NCI-H1694 (cell line): ENCODE results near the gene CCN2.
"Not testable (repeated sequence)": the region's sequence is repeated elsewhere in the genome, so short reads cannot be mapped to it uniquely, and the experiment has no call there.

Experiments
- DNase-seq: peaks from one replicate; lab custom pipeline; 2025; lab: John Stamatoyannopoulos, UW

The CCN2 gene

DNA sequence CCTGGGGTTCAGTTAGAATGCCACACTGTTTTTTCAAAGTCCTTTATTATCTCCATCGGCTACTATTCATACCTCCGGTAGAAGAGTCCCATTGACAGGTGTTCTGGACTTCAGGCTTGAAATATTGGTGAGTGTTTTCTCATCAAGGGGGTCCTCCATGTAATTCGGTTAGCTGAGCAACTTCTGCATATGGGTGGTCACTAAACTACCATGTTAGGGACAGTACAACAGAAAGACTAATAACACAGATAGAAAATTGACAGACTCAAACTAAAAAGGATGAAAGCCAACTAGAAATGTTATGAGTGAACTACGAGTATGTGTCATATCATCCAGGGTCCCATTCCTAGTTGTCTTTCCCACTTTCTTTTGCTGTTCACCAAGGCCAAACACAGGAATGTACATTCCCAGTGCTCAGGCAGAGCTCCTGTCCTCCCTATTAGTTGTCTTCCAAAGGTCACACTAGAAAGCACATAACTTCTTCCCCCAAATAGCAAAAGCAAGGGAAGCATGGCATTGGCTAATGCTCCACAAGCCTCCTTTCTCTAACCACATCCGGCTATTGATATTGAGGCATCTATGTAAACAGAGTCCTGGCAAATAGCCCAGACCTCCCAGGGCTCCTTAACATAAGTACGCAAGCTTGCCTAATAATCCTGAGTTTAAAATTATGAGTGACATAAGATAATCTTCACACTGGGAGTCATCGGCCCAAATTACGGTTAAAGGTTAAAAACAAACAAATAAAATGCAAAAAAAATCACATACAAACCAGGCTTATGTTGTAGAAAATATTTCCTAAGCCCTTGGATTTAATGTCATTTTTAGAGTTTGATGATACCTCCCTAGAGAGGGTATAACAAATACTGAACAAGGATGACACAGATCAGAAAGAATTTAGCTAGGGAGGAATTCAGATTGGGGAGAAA is 13.2 kb downstream of the CCN2 start:
- no peak for DNase-seq

DNA sequence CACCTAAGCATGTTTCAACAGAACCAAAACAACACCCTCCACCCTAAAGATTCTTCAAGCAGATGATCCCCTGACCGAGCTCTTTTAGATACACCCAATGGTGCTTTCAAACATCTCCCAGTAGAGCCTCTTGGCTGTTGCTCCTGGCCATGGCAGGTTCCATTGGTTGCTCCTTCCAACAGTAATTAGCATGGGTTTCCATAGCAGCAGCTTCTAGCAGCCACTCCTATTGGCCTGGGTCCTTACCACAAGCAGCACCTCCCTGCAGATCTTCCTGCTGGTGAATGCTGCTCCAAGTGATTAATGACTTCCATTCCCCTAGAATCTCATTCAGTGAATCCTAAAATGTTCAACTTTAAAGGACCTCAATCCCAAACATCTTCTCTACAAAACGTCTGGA is 13.9 kb downstream of the CCN2 start:
- DNase-seq, result no peak

DNA sequence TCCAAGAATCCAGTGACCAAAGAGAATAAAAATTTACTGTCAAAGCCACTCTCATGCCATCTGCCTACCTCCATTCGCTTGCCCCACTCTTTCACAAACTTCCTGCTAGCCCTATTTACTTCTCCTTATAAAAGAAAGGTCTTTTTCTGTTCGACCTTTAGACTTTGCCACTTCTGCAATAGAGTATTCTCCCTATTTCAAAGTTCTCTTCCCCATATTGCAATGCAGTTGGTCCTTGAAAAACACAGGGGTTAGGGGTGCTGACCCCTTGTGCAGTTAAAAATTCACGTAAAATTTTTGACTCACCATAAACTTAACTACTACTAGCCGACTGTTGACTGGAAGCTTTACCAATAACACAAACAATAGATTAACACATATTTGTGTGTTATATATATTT is 15.0 kb downstream of the CCN2 start:
- no peak for DNase-seq

GRCh38 chr6:131931063-131931750 is 20.0 kb downstream of the CCN2 start:
- no peak for DNase-seq

DNA sequence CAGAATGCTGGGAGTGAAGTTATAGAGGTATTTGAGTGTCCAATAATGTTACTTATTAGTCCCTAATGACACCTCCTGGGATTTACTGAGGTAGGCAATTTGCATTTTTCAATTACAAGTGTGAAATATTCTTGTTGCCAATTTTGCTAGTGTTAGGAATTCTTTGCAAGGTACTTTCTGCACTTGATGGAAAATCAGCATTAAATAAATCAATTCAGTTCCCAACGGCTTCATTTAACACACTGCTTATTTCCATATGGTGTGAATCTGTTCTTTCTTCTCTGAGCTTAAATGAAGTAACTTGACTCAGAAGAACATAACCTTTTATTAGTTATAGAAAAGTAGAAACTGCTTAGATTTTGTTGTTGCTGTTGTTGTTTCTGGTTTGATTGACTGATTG is 21.2 kb downstream of the CCN2 start:
- DNase-seq, result no peak

DNA sequence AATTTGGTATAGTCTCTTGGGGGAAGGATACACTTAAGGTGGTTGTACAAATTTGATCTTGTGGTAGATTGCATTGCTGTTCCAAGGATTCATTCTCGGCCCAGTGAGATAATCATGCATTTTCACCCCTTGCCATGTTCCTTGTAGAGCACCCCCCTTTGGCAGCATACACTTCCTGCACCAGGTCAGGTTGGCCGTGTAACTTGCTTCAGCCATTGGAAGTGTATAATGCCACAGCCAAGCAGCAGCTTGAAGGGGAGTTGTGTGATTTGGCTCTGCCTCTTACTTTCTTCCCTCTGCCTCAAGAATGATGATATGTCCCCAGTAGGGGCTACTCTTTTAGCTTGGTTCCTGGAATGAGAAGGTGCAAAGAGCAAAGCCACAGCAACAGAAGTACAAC is 21.9 kb downstream of the CCN2 start:
- DNase-seq, result no peak

GRCh38 chr6:131924881-131925474 is 26.2 kb downstream of the CCN2 start:
- DNase-seq, result no peak

DNA sequence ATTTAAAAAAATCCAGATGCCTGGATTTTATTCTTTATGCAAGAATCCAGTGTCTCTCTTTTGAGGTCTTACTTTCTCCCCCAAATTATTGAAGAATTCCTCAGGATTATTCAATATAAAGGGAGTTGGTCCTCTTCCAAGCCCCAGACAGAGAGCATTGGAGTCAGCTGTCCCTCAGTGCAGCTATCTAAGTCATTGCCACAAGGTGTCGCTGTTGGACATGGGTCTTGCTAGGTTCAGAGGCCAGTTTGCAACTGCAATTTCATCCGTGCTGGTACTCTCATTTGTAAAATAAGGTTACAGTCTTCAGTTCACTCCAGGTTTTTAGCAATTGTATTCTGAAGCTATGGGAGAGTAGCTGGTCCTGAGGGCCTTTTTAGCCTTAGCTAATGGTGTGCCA is 27.8 kb downstream of the CCN2 start:
- peak; percentile 26 for DNase-seq

GRCh38 chr6:131920656-131921055 is 30.5 kb downstream of the CCN2 start:
- DNase-seq, result no peak

DNA sequence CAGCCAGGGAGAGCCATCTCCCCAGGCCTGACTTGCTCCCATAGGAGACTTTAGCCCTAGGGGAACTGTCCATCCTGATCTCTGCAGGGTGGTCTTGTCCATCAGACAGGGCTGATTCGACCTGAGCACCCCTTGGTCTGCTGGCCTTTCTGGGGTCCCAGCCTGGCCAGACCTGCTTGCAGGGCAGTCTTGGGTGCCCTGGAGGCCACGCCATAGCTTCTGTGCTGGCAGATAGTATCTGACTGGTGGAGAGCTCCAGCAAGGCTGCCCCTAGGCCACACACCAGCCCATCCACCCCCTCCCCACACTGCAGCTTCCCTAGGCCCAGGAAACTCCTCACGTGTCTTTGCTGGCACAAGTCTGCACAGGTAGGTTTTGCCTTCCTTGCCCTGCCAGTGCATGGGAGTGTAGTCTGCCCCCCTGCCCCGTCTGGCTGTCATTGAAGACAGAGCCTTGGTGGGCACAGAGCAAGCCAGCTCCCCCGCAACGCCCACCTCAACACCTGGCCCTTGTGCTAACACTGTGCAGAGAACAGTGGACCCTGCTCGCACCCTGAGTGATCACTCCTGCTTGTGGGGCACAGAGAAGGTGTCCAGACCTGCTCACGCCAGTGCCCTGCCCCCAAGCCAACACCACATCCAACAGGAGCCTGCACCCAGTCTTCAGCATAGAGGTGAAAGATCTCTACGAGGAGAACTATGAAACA is 32.4 kb downstream of the CCN2 start:
- DNase-seq, result no peak

DNA sequence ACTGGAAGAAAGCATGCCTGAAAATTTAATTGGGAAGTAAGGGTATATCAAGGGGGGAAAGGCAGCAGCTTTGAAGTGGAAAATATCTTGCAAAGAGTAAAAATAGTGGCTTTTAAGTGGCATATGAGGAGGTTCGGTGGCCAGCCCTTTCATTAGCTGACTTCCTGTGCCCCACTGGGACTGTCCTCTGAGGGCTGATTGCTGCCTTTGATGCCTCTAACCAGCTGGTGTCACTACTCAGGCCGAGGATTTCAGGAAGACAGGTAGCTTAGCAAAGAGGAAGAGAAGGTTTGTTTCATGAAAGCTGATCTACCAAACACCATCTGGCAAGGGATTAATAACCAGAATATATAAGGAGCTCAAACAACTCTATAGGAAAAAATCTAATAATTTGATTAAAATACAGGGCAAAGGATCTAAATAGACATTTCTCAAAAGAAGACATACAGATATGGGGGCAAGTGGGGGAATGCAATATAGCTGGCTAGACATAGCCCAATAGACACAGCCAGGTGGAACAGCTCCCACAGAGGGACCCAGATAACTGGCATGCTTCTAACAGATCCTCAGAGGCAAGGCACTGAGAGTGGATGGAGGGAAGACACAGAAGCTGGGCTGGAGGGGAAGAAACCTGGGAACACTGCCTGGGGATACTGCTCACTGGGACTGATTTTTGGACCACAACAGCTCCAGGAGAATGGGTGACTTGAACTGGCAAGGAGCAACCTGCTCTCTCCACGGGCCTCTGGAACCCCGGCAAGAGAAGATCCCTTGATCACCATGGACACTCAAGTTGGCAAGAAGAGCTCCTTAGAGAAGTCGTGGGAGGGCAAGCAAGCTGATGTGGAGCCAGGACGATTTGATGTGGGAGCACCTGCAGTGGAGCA is 33.2 kb downstream of the CCN2 start:
- DNase-seq, result no peak

DNA sequence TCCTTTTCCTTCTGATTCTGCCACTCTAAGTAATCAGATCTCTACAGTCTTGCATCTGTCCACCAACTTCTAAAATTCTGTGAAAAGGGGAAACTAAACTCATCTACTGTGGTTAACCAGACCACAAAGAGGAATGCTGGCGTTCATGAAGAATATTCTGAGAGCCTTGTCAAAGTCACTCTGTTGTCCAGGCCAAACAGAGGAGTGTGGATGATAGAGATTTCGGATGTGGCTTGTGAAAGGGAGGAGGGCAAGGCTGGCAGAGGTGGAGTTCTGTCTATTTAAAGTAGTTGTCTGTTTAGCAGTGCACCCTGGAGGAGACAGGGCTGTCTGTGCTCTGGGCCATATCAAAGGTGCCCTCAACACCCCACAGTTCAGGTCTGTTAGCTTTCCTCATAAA is 33.9 kb downstream of the CCN2 start:
- DNase-seq, result no peak

GRCh38 chr6:131916847-131917246 is 34.3 kb downstream of the CCN2 start:
- DNase-seq, result no peak

DNA sequence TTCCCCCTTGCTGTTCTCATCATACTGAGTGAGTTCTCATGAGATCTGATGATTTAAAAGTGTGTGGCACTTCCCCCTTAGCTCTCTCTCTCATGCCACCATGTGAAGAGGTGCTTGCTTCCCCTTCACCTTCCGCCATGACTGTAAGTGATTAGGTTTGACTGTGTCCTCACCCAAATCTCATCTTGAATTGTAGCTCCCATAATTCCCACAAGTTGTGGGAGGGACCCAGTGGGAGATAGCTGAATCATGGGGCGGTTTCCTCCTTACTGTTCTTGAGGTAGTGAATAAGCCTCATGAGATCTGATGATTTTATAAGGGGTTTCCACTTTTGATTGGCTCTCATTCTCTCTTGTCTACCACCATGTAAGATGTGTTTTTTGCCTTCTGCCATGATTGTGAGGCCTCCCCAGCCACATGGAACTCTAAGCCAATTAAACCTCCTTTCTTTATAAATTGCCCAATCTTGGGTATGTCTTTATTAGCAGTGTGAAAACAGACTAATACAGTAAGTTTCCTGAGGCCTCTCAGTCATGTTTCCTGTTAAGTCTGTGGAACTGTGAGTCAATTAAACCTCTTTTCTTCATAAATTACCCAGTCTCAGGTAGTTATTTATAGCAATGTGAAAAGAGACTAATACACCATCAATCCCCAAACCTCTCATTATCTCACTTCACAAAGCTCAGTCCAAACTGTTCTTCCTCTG is 34.9 kb downstream of the CCN2 start:
- DNase-seq, result not testable (repeated sequence)

GRCh38 chr6:131914967-131915751 is 36.0 kb downstream of the CCN2 start:
- peak; percentile 40 for DNase-seq

DNA sequence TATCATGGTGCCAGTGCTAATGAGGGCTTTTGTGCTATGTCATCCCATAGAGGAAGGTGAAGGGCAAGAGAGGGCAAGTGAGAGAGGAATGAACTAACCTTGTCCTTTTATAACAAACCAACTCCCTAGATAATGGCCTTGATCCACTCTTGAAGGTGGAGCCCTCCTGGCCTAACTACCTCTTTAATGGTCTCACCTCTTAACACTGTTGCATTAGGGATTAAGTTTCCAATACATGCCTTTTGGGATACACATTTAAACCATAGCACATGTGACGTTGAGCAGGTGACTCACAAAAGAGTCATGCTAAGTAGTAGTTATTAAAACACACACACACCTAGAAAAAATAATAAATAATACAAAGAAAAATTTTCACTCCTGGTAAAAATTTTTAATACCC is 36.9 kb downstream of the CCN2 start:
- no peak for DNase-seq

DNA sequence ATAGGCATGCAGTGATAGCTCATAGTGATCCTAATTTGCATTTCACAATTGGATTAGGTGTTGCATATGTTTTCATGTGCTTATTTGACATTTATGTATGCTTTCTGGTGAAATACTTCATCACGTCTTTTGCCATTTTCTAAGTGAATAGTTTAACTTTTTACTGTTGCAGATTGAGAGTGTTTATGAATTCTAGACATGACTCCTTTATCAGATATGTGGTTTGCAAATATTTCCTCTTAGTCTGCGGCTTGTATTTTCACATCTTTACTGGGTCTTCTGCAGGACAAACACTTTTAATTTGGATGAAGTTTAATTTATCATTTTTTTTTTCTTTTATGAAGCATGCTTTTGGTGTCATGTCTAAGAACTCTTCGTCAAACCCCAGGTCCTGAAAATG is 39.2 kb downstream of the CCN2 start:
- DNase-seq, result no peak

GRCh38 chr6:131910956-131911355 is 40.2 kb downstream of the CCN2 start:
- no peak for DNase-seq

GRCh38 chr6:131910219-131910589 is 41.0 kb downstream of the CCN2 start:
- DNase-seq, result no peak
